CD4-positive, alpha-beta T cell treated with Interleukin-2 at 100 ng/mL for 4 hours (primary cell): ENCODE data around the gene GOLGA6L10.
"Not testable (repeated sequence)": the region's sequence is repeated elsewhere in the genome, so short reads cannot be mapped to it uniquely, and the experiment has no call there.

Source experiments
- DNase-seq: peaks from one replicate; pipeline ENCODE4 v3.0.0-alpha.2; 2020; ENCODE audit warnings: low spot score

The GOLGA6L10 gene

DNA sequence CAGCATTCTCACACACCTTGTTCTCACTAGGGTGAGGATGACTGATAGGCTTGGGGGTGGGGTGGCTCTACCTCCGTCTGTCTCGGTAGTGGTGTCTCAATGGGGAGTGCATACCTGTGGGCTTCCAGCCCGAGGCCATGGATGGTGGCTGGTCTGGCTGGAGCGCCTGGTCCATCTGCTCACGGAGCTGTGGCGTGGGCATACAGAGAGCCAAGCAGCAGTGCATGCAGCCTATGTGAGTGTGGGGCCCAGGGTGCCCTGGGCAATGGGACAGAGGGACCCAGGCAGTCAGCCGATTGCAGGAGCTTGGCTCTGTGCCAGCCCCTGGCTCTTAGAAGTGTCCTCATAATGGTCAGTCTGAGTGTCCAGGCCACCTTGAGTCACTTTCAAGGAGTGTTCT lies 31.8 kb downstream of the GOLGA6L10 start:
- not testable (repeated sequence) for DNase-seq

DNA sequence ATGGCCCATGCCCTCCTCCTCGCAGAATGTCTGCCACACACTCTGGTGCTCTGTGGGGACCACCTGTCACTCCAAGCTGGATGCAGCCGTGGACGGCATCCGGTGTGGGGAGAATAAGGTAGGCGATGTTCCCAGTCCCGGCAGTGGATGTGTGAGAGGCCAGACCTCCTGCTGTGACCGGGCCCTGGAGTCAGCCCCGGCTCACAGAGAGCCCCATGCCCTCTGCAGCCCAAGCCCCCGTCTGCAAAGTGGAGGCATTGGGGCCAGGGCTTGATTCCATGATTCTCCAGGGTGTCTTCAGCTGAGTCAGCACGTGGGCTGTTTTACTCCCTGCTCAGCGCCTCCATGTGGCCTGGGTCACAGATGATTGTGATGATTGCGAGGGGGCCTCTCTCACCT lies 32.2 kb downstream of the GOLGA6L10 start:
- DNase-seq = no peak

DNA sequence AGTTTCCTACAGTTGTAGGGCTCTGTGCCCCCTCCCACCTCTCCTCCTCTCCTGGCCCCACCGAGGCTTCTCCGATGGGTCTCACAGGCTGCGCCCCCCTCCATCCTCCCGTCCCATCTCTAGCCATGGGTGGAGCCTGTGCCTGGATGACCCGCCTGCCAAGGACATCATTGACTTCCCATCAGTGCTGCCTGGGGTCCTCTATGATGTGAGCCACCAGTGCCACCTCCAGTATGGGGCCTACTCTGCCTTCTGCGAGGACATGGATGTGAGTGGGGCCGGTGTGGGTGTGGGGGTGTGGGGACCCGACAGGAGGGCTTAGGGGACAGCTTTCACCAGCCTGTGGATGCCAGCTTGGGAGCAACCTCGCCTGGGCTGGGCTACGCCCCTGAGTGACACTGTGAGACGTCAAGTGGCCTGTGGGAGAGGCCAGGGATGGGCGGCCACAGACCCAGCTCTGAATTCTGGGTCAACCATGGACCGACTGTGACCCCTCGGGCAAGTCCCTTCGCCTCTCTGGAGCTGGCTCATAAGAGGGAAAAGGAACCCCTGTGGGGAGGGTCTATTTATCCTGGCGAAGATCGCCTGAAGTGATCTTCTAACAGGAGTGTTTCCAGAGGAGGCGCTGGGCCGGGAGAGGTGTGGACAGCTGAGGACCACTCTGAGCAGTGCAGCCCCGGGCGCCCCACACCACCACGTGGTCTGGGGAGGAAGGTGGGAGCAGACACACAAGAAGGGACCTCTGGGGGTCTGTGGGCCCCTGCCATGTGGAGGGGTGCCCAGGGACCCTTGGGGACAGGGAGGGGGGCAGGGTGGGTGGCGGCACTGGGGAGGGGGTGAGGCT lies 32.8 kb downstream of the GOLGA6L10 start:
- DNase-seq = not testable (repeated sequence)

DNA sequence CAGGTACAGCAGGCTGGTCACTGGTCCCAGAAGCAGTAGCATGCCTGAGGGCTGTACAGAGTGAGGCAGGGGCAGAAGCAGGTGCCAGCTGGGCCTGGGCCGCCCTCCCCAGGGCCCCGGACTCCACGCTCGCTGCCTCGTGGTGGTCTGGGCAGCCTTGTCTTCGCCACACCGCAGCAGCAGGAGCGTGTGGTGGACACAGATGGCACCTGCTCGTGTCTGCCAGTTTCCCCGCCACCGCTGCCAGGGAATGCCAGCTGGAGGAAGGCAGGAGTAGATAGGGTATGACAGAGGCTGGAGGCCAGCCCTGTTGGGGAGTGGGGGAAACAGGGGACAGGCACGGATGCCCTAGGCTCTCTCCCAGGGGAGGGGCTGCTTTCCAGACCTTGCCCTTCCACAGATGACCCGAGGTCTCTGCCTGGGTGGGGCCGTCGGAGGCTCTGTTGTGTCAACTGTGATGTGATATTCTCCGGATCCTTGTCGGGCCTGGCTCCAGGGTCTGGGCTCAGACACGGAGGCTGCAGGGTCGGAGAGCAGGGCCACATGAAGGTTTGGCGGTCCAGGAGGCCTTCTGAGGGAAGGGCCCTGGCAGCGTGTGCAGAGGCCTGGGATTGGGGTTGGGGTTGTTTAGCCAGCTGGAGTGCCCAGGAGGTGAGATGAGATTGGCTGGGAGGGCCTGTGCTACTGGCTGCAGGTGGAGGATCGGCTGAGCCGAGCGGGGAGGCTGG lies 33.6 kb downstream of the GOLGA6L10 start:
- no peak for DNase-seq

- no peak for DNase-seq
Observed at GRCh38 chr15:82314769-82315518, 34.3 kb downstream of the GOLGA6L10 start.

- not testable (repeated sequence) for DNase-seq
Observed at GRCh38 chr15:82313951-82314768, 35.1 kb downstream of the GOLGA6L10 start.

DNA sequence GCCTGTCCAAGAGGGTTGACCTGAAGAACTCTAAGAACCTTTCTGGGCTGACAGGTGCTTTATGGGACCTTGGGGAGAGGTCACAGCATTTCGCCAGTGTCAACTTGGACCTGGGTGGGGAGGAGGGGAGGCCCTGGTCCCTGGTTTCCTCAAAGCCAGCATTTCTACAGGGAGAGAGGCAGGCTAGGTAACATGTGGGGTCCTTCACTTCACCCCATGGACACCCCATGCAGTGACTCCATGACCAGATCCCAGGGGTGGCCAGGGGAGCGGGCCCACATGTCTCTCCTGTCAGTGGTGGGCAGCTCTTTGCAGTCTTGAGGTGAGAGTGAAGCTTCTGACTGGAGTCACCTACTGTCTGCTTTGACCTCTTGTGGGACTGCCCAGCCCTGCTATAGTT lies 35.8 kb downstream of the GOLGA6L10 start:
- no peak for DNase-seq

GRCh38 chr15:82312586-82313349 lies 36.5 kb downstream of the GOLGA6L10 start:
- no peak for DNase-seq

GRCh38 chr15:82311321-82311720 lies 38.0 kb downstream of the GOLGA6L10 start:
- not testable (repeated sequence) for DNase-seq

- DNase-seq = no peak
Observed at GRCh38 chr15:82309802-82310201, 39.5 kb downstream of the GOLGA6L10 start.

DNA sequence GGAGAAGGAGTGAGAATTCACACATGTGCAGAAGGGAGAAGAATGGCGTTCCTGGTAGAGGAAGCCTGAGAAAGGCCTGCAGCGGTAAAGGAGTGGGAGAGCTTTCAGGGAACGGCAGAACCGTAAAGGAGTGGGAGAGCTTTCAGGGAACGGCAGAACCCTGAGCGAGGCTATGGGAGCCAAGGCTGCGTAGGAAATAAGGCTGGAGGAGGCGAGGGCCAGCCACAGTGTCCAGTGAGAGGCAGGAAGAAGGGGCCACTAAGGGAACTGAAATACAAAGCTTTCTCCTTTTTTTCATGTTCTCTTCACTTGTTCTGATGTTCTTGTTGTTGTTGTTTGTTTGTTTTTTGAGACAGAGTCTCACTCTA lies 41.6 kb downstream of the GOLGA6L10 start:
- DNase-seq = no peak

DNA sequence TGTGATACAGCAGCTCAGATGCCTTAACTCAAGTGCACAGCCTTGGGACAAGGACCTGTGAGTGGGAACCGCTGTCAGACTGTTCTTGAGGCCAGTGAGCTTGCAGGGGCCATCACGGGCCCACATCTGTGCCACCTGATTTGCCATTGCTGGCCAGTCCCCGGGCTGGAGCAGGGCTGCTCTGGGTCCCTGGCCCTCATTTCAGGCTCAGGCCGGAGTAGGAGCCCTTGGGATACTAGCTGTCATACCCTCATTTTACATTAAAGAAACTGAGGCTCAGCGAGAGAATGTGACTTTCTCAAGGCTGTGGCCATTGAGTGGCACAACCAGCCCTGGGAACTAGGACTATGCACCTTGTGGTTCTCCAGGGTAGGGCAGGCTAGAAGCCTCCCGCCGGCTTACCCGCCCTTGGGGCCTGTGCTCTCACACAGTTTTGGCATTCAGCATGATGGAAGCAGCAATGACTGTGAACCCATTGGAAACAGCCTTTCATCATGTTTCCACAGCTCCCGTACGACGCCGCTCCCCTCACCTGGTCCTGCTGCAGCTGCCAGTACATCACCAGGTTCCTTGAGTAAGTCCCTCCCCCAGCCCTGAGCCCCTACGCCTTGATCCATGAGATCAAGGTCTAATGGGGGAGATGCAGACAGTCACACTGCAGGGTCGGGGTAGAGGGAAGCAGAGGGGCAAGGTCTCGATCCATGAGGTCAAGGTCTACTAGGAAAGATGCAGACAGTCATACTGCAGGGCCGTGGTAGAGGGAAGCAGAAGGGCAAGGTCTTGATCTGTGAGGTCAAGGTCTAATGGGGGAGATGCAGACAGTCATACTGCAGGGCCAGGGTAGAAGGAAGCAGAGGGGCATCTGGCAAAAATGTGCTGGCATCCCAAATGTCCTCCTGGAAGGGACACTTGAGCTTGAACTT lies 42.2 kb downstream of the GOLGA6L10 start:
- DNase-seq = no peak

DNA sequence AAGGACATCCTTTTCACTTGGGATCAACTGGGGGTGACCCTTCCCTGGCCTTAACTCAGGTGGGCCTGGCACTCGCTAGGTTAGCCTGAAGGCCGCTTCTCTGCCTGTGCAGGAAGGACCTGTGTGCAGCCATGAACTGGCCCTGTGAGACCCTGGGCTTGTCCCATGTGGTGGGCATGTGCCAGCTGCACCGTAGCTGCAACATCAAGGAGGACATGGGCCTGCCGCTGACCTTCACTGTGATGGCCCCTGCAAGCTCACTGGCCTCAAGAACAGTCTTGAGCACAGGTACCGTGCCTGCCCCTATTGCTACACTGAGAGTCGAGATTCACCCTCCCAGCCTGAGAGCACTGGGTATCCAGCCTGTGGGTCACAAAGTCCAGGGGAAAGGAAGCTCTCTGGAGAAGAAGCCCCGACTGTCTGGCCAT lies 43.6 kb downstream of the GOLGA6L10 start:
- no peak for DNase-seq

DNA sequence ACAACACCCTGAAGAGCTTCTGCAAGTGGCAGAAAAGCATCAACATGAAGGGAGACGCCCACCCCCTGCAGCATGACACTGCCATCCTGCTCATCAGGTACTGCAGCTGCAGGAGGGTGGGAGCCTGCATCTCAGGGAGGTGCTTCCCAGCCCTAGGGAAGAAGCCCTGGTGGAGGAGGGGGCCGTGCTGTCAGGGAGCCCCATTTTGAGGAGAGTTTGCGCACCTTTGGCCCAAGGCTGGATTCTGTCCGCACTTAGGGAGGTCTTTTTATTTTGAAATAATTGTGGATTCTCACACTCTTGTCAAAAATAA lies 44.5 kb downstream of the GOLGA6L10 start:
- no peak for DNase-seq

GRCh38 chr15:82303956-82304777 lies 45.1 kb downstream of the GOLGA6L10 start:
- no peak for DNase-seq

- DNase-seq = no peak
Observed at GRCh38 chr15:82301296-82302016, 47.8 kb downstream of the GOLGA6L10 start.

DNA sequence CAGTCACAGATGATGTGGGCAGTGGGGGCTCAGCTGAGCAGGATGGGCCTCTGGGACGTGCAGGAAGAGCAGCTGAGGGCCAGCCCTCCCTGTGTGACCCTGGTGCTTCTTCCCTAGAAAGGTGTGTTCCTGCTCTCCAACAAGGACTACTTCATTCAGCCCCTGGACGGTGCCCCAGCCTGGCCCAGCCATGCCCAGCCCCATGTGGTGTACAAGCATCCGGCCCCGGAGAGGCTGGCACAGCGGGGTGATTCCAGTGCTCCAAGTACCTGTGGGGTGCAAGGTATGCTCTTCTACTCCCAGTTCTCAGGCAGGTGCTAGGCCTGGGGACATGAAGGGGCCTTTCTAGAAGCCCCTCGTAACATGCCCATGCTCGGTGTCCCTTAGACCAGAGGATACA lies 48.4 kb downstream of the GOLGA6L10 start:
- DNase-seq = no peak

GRCh38 chr15:82300326-82300725 lies 48.9 kb downstream of the GOLGA6L10 start:
- DNase-seq = not testable (repeated sequence)
